Stimulated activated naive B cell treated with anti-CD40 and anti-IgM and Interleukin-4, amounts not matched to agents 10 μg/mL and 1 μg/mL and 100 μg/mL, for 72 hours (primary cell): ENCODE data around the gene SF3B6.

Experiments
- ATAC-seq, 2 donors: fragments of 150-1000 bp; cut with Tn5 transposase; replicated peaks; 2 replicates each; pipeline ENCODE4 v1.10.0; 2021; ENCODE audit warnings: moderate library complexity in 1 of 2
- DNase-seq: peaks from one replicate; pipeline ENCODE4 v3.0.0; 2021
- H3K27ac Mint-ChIP-seq: one replicate; pipeline ENCODE4 v1.8.0; 2022; ENCODE audit warnings: mild to moderate bottlenecking, mixed read lengths
- H3K27me3 Mint-ChIP-seq, 2 donors: one replicate each; pipeline ENCODE4 v1.8.0; 2022; ENCODE audit warnings: mixed read lengths in 2 of 2
- H3K36me3 Mint-ChIP-seq, 2 donors: one replicate each; pipeline ENCODE4 v1.8.0; 2022; ENCODE audit warnings: mixed read lengths in 2 of 2, mild to moderate bottlenecking in 1 of 2
- H3K4me1 Mint-ChIP-seq, 2 donors: one replicate each; pipeline ENCODE4 v1.8.0; 2022; ENCODE audit warnings: mixed read lengths in 2 of 2, mild to moderate bottlenecking in 1 of 2
- H3K4me3 Mint-ChIP-seq, 2 donors: one replicate each; pipeline ENCODE4 v1.8.0; 2022; ENCODE audit warnings: mild to moderate bottlenecking in 2 of 2, mixed read lengths in 2 of 2, moderate library complexity in 1 of 2
- H3K9me3 Mint-ChIP-seq, 2 donors: one replicate each; pipeline ENCODE4 v1.8.0; 2022; ENCODE audit warnings: mixed read lengths in 2 of 2, mild to moderate bottlenecking in 1 of 2

The SF3B6 gene

GRCh38 chr2:24083567-24084385, 7.7 kb upstream of the SF3B6 start:
- Mint-ChIP-seq H3K27ac (peak overlapping the region; percentile 93), H3K4me3 (peak overlapping the region; percentile 89 to 93), H3K4me1 (peaks cover 11 to 22% of the 10 kb centered on the region in 2 donors), H3K27me3 (no peaks in the 10 kb centered on the region), H3K9me3 (no peaks in the 10 kb centered on the region), H3K36me3 (peaks cover 3 to 19% of the 10 kb centered on the region in 2 donors)
- peak; percentile 82 to 83 for ATAC-seq
- DNase-seq, result peak; percentile 70

- no peak for ATAC-seq
- Mint-ChIP-seq H3K4me3 (peak overlapping the region; percentile 89 to 93), H3K36me3 (peaks cover 3 to 17% of the 10 kb centered on the region in 2 donors), H3K27me3 (no peaks in the 10 kb centered on the region), H3K9me3 (no peaks in the 10 kb centered on the region), H3K27ac (no peak overlapping the region), H3K4me1 (peaks cover 11 to 22% of the 10 kb centered on the region in 2 donors)
- DNase-seq, result no peak
Observed at GRCh38 chr2:24082787-24083566, 6.9 kb upstream of the SF3B6 start.

- Mint-ChIP-seq H3K27me3 (no peaks in the 10 kb centered on the region), H3K36me3 (peaks cover 3 to 17% of the 10 kb centered on the region in 2 donors), H3K4me1 (peaks cover 16 to 30% of the 10 kb centered on the region in 2 donors), H3K27ac (no peak overlapping the region), H3K4me3 (no peak overlapping the region), H3K9me3 (no peaks in the 10 kb centered on the region)
- DNase-seq (no peak), ATAC-seq (no peak)
Observed at GRCh38 chr2:24080701-24081100, 4.6 kb upstream of the SF3B6 start.

- Mint-ChIP-seq H3K27ac (no peak overlapping the region), H3K4me1 (peaks cover 14 to 23% of the 10 kb centered on the region in 2 donors), H3K9me3 (no peaks in the 10 kb centered on the region), H3K27me3 (no peaks in the 10 kb centered on the region), H3K36me3 (peaks cover 3 to 30% of the 10 kb centered on the region in 2 donors), H3K4me3 (peak overlapping the region; percentile 93 to 98)
- DNase-seq (no peak), ATAC-seq (no peak)
Observed at GRCh38 chr2:24077879-24078278, 1.8 kb upstream of the SF3B6 start.

GRCh38 chr2:24077535-24077877, 1.4 kb upstream of the SF3B6 start:
- H3K9me3 Mint-ChIP-seq, result no peaks in the 10 kb centered on the region
- peaks cover 3 to 28% of the 10 kb centered on the region in 2 donors for H3K36me3 Mint-ChIP-seq
- no peaks in the 10 kb centered on the region for H3K27me3 Mint-ChIP-seq
- no peak for ATAC-seq
- peak overlapping the region; percentile 97 for H3K27ac Mint-ChIP-seq
- DNase-seq, result no peak
- H3K4me1 Mint-ChIP-seq, result peaks cover 14 to 23% of the 10 kb centered on the region in 2 donors
- H3K4me3 Mint-ChIP-seq, result peak overlapping the region; percentile 93 to 98

- Mint-ChIP-seq H3K4me3 (peak overlapping the region; percentile 93 to 98), H3K27me3 (no peaks in the 10 kb centered on the region), H3K36me3 (peaks cover 3 to 23% of the 10 kb centered on the region in 2 donors), H3K9me3 (no peaks in the 10 kb centered on the region), H3K4me1 (peaks cover 14 to 23% of the 10 kb centered on the region in 2 donors), H3K27ac (peak overlapping the region; percentile 97)
- ATAC-seq (peak; percentile 20 to 24), DNase-seq (no peak)
Observed at GRCh38 chr2:24076849-24077534, 866 bp upstream of the SF3B6 start.

- ATAC-seq, result no peak
- H3K27ac Mint-ChIP-seq, result peak overlapping the region; percentile 97
- no peak for DNase-seq
- no peaks in the 10 kb centered on the region for H3K9me3 Mint-ChIP-seq
- peaks cover 0 to 17% of the 10 kb centered on the region in 2 donors for H3K36me3 Mint-ChIP-seq
- H3K4me1 Mint-ChIP-seq, result peaks cover 17 to 30% of the 10 kb centered on the region in 2 donors
- peak overlapping the region; percentile 93 to 98 for H3K4me3 Mint-ChIP-seq
- no peaks in the 10 kb centered on the region for H3K27me3 Mint-ChIP-seq
Observed at GRCh38 chr2:24075259-24075658, 867 bp downstream of the SF3B6 start.

- Mint-ChIP-seq H3K4me1 (peaks cover 17 to 37% of the 10 kb centered on the region in 2 donors), H3K9me3 (no peaks in the 10 kb centered on the region), H3K4me3 (no peak overlapping the region), H3K27ac (no peak overlapping the region), H3K36me3 (peaks cover 3 to 23% of the 10 kb centered on the region in 2 donors), H3K27me3 (no peaks in the 10 kb centered on the region)
- no peak for DNase-seq
- ATAC-seq, result no peak
Observed at GRCh38 chr2:24073816-24074215, 2.3 kb downstream of the SF3B6 start.

GRCh38 chr2:24072259-24072658, 3.9 kb downstream of the SF3B6 start:
- Mint-ChIP-seq H3K9me3 (no peaks in the 10 kb centered on the region), H3K27me3 (no peaks in the 10 kb centered on the region), H3K27ac (no peak overlapping the region), H3K4me1 (peaks cover 13 to 32% of the 10 kb centered on the region in 2 donors), H3K4me3 (no peak overlapping the region), H3K36me3 (peaks cover 3 to 33% of the 10 kb centered on the region in 2 donors)
- ATAC-seq (no peak), DNase-seq (no peak)

GRCh38 chr2:24065341-24065740, 10.8 kb downstream of the SF3B6 start:
- peaks cover 0 to 9% of the 10 kb centered on the region in 2 donors for H3K4me1 Mint-ChIP-seq
- H3K4me3 Mint-ChIP-seq, result no peak overlapping the region
- H3K9me3 Mint-ChIP-seq, result no peaks in the 10 kb centered on the region
- DNase-seq, result no peak
- no peak overlapping the region for H3K27ac Mint-ChIP-seq
- no peaks in the 10 kb centered on the region for H3K27me3 Mint-ChIP-seq
- peaks cover 5 to 23% of the 10 kb centered on the region in 2 donors for H3K36me3 Mint-ChIP-seq
- peak in 1 of 2 donors; percentile 27 for ATAC-seq

- peak overlapping the region; percentile 31 for H3K27ac Mint-ChIP-seq
- peaks cover 0 to 2% of the 10 kb centered on the region in 2 donors for H3K9me3 Mint-ChIP-seq
- H3K36me3 Mint-ChIP-seq, result no peaks in the 10 kb centered on the region
- DNase-seq (no peak), ATAC-seq (peak; percentile 46 to 75)
- H3K27me3 Mint-ChIP-seq, result no peaks in the 10 kb centered on the region
- H3K4me3 Mint-ChIP-seq, result no peak overlapping the region
- peaks cover 0 to 3% of the 10 kb centered on the region in 2 donors for H3K4me1 Mint-ChIP-seq
Observed at GRCh38 chr2:24058564-24059271, 17.4 kb downstream of the SF3B6 start.

GRCh38 chr2:24055750-24056149, 20.4 kb downstream of the SF3B6 start:
- peaks cover 0 to 3% of the 10 kb centered on the region in 2 donors for H3K4me1 Mint-ChIP-seq
- ATAC-seq, result no peak
- H3K27ac Mint-ChIP-seq, result no peak overlapping the region
- H3K9me3 Mint-ChIP-seq, result peaks cover 0 to 2% of the 10 kb centered on the region in 2 donors
- no peak overlapping the region for H3K4me3 Mint-ChIP-seq
- DNase-seq, result no peak
- no peaks in the 10 kb centered on the region for H3K36me3 Mint-ChIP-seq
- no peaks in the 10 kb centered on the region for H3K27me3 Mint-ChIP-seq

- DNase-seq, result no peak
- H3K27ac Mint-ChIP-seq, result no peak overlapping the region
- H3K36me3 Mint-ChIP-seq, result no peaks in the 10 kb centered on the region
- H3K9me3 Mint-ChIP-seq, result peaks cover 0 to 2% of the 10 kb centered on the region in 2 donors
- ATAC-seq, result no peak
- no peak overlapping the region for H3K4me3 Mint-ChIP-seq
- H3K4me1 Mint-ChIP-seq, result peaks cover 0 to 3% of the 10 kb centered on the region in 2 donors
- H3K27me3 Mint-ChIP-seq, result no peaks in the 10 kb centered on the region
Observed at GRCh38 chr2:24054366-24055010, 21.6 kb downstream of the SF3B6 start.
